Activated T-cell treated with anti-CD3 and anti-CD28 coated beads for 24 hours (primary cell): ENCODE results near the gene ITGA11.

ENCODE experiments used
- DNase-seq: peaks from one replicate; pipeline ENCODE4 v3.0.0-alpha.2; 2020; ENCODE audit warnings: low read depth

ITGA11 gene

GRCh38 chr15:68389936-68390817, 41.8 kb downstream of the ITGA11 start:
- DNase-seq = no peak

- no peak for DNase-seq
These were observed 42.7 kb downstream of the ITGA11 start for GRCh38 chr15:68389041-68389930.

- DNase-seq = no peak
These were observed 44.4 kb downstream of the ITGA11 start for GRCh38 chr15:68387381-68388143.

GRCh38 chr15:68386587-68387288, 45.2 kb downstream of the ITGA11 start:
- DNase-seq = no peak

GRCh38 chr15:68385671-68386586, 46.0 kb downstream of the ITGA11 start:
- no peak for DNase-seq

GRCh38 chr15:68385240-68385561, 46.8 kb downstream of the ITGA11 start:
- no peak for DNase-seq

GRCh38 chr15:68384451-68385239, 47.3 kb downstream of the ITGA11 start:
- no peak for DNase-seq

GRCh38 chr15:68383161-68384074, 48.5 kb downstream of the ITGA11 start:
- DNase-seq = peak; percentile 39

- DNase-seq = no peak
These were observed 49.5 kb downstream of the ITGA11 start for GRCh38 chr15:68382286-68383007.

GRCh38 chr15:68380456-68380855, 51.5 kb downstream of the ITGA11 start:
- no peak for DNase-seq

- no peak for DNase-seq
These were observed 52.1 kb downstream of the ITGA11 start for GRCh38 chr15:68379759-68380290.

GRCh38 chr15:68379058-68379758, 52.8 kb downstream of the ITGA11 start:
- no peak for DNase-seq

GRCh38 chr15:68378595-68378994, 53.4 kb downstream of the ITGA11 start:
- no peak for DNase-seq

- DNase-seq = no peak
These were observed 54.2 kb downstream of the ITGA11 start for GRCh38 chr15:68377766-68378165.

GRCh38 chr15:68376447-68377060, 55.4 kb downstream of the ITGA11 start:
- no peak for DNase-seq

GRCh38 chr15:68375716-68376220, 56.2 kb downstream of the ITGA11 start:
- no peak for DNase-seq
